ENCODE data around the gene ADAM8.

Gene ADAM8

DNA sequence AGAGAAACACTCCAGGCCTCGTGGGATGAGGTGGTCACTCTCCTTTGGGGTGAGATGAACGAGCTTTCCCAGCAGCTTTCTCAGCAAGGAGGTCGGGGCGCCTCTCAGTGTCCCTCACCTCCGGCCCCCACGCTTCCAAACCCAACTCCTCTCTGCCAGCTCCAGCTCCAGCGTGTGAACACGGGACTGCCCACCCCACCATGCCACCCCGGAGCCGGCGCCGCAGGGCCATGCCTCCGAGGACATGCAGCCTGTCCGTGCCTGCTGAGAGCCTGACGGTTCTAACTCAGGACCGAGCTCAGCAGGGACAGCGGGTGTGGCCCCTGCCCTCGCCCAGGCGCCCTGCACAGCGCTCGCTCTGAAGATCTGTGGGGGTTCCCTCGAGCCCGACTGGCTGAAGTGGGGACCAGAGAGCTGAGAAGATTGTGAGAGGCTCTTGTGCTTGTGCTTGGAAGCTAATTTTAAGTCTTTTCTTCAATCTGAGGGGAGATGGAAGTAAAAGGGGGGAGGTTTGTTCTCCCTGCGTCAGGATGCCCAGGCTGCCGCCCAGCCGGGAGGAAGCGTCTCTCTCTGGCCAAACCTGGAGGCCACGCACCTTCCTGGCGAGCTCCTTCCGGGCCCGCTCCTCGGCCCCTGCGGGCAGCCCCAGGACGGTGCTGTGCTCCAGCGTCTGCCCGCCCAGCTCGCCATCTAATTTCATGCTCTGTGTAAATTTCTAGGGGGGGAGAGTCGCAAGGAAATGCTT, 5.1 kb upstream of the ADAM8 start:
- ATAC-seq (replicated peaks) = no peak
- H3K27ac Mint-ChIP-seq = no peak overlapping the region
- H3K36me3 Mint-ChIP-seq = peaks cover 48 to 60% of the 10 kb centered on the region in 2 donors

DNA sequence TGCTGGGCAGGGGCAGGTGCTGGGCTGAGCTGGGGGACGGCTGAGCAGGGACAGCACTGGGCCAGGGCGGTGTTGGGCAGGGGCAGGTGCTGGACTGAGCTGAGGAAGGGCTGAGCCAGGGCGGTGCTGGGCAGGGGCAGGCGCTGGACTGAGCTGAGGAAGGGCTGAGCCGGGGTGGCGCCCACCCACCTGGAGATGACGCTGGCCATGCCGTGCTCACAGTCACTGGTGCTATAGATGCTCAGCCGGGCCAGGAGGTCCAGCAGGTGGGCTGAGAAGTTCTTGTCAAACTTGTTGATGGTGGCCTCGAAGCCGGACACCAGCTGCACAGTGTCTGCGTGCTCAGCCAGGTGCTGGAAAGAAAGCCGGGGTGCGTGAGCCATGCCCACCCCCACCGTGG, 4.4 kb upstream of the ADAM8 start:
- DNase-seq (no peak), ATAC-seq (replicated peaks) (no peak)
- Mint-ChIP-seq H3K36me3 (peaks cover 41 to 53% of the 10 kb centered on the region in 2 donors), H3K4me3 (no peak overlapping the region), H3K4me1 (peaks cover 20 to 43% of the 10 kb centered on the region in 2 donors), H3K9me3 (no peaks in the 10 kb centered on the region), H3K27me3 (no peaks in the 10 kb centered on the region), H3K27ac (no peak overlapping the region)

More for the DNA sequence above, 5.1 kb upstream of the ADAM8 start:
- Mint-ChIP-seq H3K9me3 (no peaks in the 10 kb centered on the region), H3K4me1 (peaks cover 20 to 37% of the 10 kb centered on the region in 2 donors), H3K4me3 (no peak overlapping the region), H3K27me3 (no peaks in the 10 kb centered on the region)
- no peak for DNase-seq

DNA sequence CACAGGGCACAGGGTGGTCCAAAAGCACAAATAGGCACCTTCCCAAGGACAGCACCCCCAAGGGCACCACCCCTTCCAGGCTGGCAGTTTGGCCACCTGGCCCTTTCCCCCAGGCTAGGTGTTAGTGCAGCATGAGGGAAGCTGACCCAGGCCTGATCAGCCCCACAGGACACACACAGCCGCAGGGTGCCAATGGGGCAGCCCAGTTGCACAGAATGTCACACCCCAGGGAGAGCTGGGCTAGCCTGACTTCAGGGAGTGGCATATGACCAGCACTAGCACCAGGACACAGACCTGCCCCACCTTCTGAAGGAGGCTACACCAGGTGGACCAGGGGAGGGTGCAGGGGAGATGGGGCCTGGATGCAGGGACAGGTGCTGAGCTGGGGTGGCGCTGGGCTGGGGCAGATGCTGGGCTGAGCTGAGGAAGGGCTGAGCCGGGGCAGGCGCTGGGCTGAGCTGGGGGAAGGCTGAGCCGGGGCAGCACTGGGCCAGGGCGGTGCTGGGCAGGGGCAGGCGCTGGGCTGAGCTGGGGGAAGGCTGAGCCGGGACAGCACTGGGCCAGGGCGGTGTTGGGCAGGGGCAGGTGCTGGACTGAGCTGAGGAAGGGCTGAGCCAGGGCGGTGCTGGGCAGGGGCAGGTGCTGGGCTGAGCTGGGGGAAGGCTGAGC, 3.9 kb upstream of the ADAM8 start:
- peaks cover 38 to 47% of the 10 kb centered on the region in 2 donors for H3K36me3 Mint-ChIP-seq
- no peaks in the 10 kb centered on the region for H3K9me3 Mint-ChIP-seq
- ATAC-seq (replicated peaks) (no peak), DNase-seq (no peak)
- no peak overlapping the region for H3K27ac Mint-ChIP-seq
- peaks cover 25 to 49% of the 10 kb centered on the region in 2 donors for H3K4me1 Mint-ChIP-seq
- H3K4me3 Mint-ChIP-seq = no peak overlapping the region
- H3K27me3 Mint-ChIP-seq = no peaks in the 10 kb centered on the region

- DNase-seq (no peak), ATAC-seq (replicated peaks) (no peak)
- H3K4me1 Mint-ChIP-seq = peaks cover 30 to 58% of the 10 kb centered on the region in 2 donors
- H3K36me3 Mint-ChIP-seq = peaks cover 31 to 37% of the 10 kb centered on the region in 2 donors
- H3K27me3 Mint-ChIP-seq = no peaks in the 10 kb centered on the region
- no peak overlapping the region for H3K4me3 Mint-ChIP-seq
- H3K27ac Mint-ChIP-seq = no peak overlapping the region
- H3K9me3 Mint-ChIP-seq = no peaks in the 10 kb centered on the region
These were observed 2.9 kb upstream of the ADAM8 start for GRCh38 chr10:133279326-133280226.

GRCh38 chr10:133278577-133279265, 2.1 kb upstream of the ADAM8 start:
- Mint-ChIP-seq H3K36me3 (peaks cover 24 to 29% of the 10 kb centered on the region in 2 donors), H3K4me3 (peak overlapping the region; percentile 58 to 63), H3K27ac (peak overlapping the region; percentile 89), H3K9me3 (no peaks in the 10 kb centered on the region), H3K4me1 (peaks cover 31 to 60% of the 10 kb centered on the region in 2 donors), H3K27me3 (no peaks in the 10 kb centered on the region)
- DNase-seq (peak; percentile 41), ATAC-seq (replicated peaks) (peak; percentile 24 to 44)

DNA sequence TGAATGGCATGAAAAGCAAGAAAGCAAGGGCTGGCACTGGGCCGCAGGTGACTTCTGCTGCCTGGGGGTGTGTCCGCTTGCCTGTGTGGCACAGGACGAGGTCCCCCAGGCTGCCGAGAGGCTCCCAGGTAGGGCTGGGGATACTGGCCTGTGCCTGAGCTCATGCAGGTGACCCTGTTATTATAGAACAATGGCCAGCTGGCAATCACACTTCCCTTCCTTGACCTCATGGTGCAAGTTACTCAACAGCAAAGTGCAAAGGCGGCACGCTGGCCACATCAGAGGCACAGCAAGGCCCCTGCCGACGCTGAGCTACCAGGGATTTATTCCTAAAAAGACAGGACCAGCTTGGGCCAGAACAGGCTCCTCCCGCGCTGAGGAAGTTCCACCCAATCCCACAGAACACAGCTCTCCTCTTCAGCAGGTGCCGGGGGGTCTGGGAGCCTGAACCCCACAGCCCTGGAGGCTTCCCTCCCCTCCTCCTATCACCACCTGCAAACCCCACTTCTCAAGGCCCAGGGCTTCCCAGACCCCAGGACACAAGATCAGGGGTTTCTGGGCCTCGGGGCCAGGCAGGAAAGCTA, 1.4 kb upstream of the ADAM8 start:
- peak overlapping the region; percentile 58 to 63 for H3K4me3 Mint-ChIP-seq

GRCh38 chr10:133277277-133277992, 767 bp upstream of the ADAM8 start:
- H3K4me1 Mint-ChIP-seq = peaks cover 31 to 60% of the 10 kb centered on the region in 2 donors
- H3K9me3 Mint-ChIP-seq = no peaks in the 10 kb centered on the region
- peaks cover 21 to 28% of the 10 kb centered on the region in 2 donors for H3K36me3 Mint-ChIP-seq
- peak overlapping the region in 1 of 2 donors; percentile 8 for H3K4me3 Mint-ChIP-seq
- peak overlapping the region; percentile 42 for H3K27ac Mint-ChIP-seq
- H3K27me3 Mint-ChIP-seq = no peaks in the 10 kb centered on the region
- DNase-seq (no peak), ATAC-seq (replicated peaks) (no peak)

More for the DNA sequence above, 1.4 kb upstream of the ADAM8 start:
- no peaks in the 10 kb centered on the region for H3K9me3 Mint-ChIP-seq
- H3K27ac Mint-ChIP-seq = peak overlapping the region; percentile 89
- DNase-seq (no peak), ATAC-seq (replicated peaks) (no peak)
- peaks cover 31 to 60% of the 10 kb centered on the region in 2 donors for H3K4me1 Mint-ChIP-seq
- no peaks in the 10 kb centered on the region for H3K27me3 Mint-ChIP-seq
- peaks cover 21 to 26% of the 10 kb centered on the region in 2 donors for H3K36me3 Mint-ChIP-seq

DNA sequence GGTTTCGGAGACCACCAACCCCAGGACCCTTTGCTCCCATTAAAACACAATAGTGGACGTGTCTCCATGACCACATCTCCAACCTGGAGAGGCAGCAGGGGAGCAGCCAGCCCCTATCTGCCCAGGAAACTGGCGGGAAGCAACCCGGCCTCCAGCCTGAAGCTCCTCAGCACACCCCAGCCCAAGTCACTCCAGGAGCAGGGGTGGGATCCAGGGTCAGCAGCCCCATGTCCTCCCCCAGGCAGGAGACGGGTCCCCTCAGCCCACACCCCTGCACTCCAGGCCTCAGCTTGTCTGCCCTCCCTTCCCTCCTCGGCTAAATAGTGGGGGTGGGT, 601 bp downstream of the ADAM8 start:
- H3K36me3 Mint-ChIP-seq = peaks cover 23 to 25% of the 10 kb centered on the region in 2 donors
- H3K4me3 Mint-ChIP-seq = peak overlapping the region; percentile 88 to 89
- ATAC-seq (replicated peaks) (no peak), DNase-seq (no peak)
- H3K27me3 Mint-ChIP-seq = no peaks in the 10 kb centered on the region
- no peaks in the 10 kb centered on the region for H3K9me3 Mint-ChIP-seq
- H3K4me1 Mint-ChIP-seq = peaks cover 31 to 68% of the 10 kb centered on the region in 2 donors
- H3K27ac Mint-ChIP-seq = peak overlapping the region; percentile 91

DNA sequence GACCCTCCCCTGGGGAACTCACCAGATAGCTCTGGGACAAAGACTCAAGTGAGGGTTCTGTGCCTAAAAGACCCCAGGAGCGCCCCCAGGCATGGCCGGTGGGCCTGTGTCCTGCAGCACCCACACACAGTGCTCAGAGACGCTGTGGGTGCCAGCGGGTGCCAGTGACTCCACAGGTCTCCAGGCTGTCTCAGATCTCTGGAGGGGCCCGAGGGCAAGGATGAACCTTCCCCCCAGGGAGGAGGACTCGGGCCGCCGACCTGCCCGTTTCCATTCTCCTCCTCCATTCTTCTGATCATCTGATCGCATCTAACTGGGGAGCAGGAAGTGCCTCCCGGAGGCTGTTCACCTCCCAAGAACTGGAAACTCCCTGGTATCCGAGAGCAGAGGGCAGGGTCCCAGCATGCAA, 980 bp downstream of the ADAM8 start:
- Mint-ChIP-seq H3K4me3 (peak overlapping the region; percentile 88 to 89), H3K36me3 (peaks cover 23 to 25% of the 10 kb centered on the region in 2 donors), H3K9me3 (no peaks in the 10 kb centered on the region), H3K27ac (peak overlapping the region; percentile 91), H3K4me1 (peaks cover 31 to 68% of the 10 kb centered on the region in 2 donors), H3K27me3 (no peaks in the 10 kb centered on the region)
- DNase-seq (peak; percentile 58), ATAC-seq (replicated peaks) (peak; percentile 57 to 61)

- Mint-ChIP-seq H3K27me3 (no peaks in the 10 kb centered on the region), H3K36me3 (peaks cover 23 to 26% of the 10 kb centered on the region in 2 donors), H3K27ac (peak overlapping the region; percentile 91), H3K4me1 (peaks cover 31 to 63% of the 10 kb centered on the region in 2 donors), H3K9me3 (no peaks in the 10 kb centered on the region), H3K4me3 (peak overlapping the region; percentile 88 to 89)
- DNase-seq = peak; percentile 80
- peak; percentile 74 to 77 for ATAC-seq (replicated peaks)
These were observed 1.7 kb downstream of the ADAM8 start for GRCh38 chr10:133274751-133275683.

GRCh38 chr10:133273534-133274143, 3.0 kb downstream of the ADAM8 start:
- Mint-ChIP-seq H3K4me3 (peak overlapping the region in 1 of 2 donors; percentile 32), H3K27ac (no peak overlapping the region), H3K4me1 (peaks cover 26 to 49% of the 10 kb centered on the region in 2 donors)

DNA sequence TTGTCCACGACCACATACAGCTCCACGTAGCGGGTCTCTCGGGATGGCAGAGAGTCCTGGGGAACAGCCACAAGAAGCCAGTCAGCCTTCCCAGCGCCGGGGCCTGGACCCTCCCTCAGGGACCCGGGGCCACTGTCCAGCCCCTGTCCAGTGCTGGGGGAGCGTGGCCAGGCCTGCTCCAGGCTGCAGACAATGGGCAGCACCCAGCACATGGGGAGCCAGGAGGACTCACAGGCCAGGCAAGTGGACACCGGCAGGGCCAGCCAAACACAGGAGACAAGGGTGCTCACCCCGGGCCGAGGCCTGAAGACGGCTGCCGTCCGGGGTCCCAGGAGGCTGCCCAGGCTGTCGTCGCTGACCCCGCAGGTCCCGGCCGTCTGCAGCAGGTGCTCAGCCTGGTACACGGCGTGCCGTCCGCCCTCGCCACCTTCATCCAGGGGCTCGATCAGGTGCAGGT, 3.7 kb downstream of the ADAM8 start:
- H3K9me3 Mint-ChIP-seq = no peaks in the 10 kb centered on the region
- ATAC-seq (replicated peaks) (no peak), DNase-seq (no peak)
- H3K27ac Mint-ChIP-seq = no peak overlapping the region
- H3K36me3 Mint-ChIP-seq = peaks cover 16 to 19% of the 10 kb centered on the region in 2 donors
- no peaks in the 10 kb centered on the region for H3K27me3 Mint-ChIP-seq
- no peak overlapping the region for H3K4me3 Mint-ChIP-seq
- peaks cover 20 to 42% of the 10 kb centered on the region in 2 donors for H3K4me1 Mint-ChIP-seq

More at GRCh38 chr10:133273534-133274143, 3.0 kb downstream of the ADAM8 start:
- no peak for ATAC-seq (replicated peaks)
- no peak for DNase-seq
- Mint-ChIP-seq H3K36me3 (peaks cover 19 to 20% of the 10 kb centered on the region in 2 donors), H3K9me3 (no peaks in the 10 kb centered on the region), H3K27me3 (no peaks in the 10 kb centered on the region)
